B cell (primary cell): ENCODE measurements around the gene KCTD13.

Source experiments
- EZH2 ChIP-seq: IDR thresholded peaks from 2 replicates; pipeline ENCODE4 v1.6.1; 2012; ENCODE audit warnings: borderline replicate concordance, low read depth, mild to moderate bottlenecking, moderate library complexity, low read length; ENCODE audit not compliant: insufficient read depth, poor library complexity, severe bottlenecking
- TF ChIP-seq, protein P1 (sequence below): fragments of 200-600 bp; IDR thresholded peaks from one replicate; pipeline ENCODE4 v1.8.0; 2022; ENCODE audit warnings: antibody characterized with exemption, mild to moderate bottlenecking

- TF ChIP-seq EZH2: no peak
- TF ChIP-seq, protein P1, sequence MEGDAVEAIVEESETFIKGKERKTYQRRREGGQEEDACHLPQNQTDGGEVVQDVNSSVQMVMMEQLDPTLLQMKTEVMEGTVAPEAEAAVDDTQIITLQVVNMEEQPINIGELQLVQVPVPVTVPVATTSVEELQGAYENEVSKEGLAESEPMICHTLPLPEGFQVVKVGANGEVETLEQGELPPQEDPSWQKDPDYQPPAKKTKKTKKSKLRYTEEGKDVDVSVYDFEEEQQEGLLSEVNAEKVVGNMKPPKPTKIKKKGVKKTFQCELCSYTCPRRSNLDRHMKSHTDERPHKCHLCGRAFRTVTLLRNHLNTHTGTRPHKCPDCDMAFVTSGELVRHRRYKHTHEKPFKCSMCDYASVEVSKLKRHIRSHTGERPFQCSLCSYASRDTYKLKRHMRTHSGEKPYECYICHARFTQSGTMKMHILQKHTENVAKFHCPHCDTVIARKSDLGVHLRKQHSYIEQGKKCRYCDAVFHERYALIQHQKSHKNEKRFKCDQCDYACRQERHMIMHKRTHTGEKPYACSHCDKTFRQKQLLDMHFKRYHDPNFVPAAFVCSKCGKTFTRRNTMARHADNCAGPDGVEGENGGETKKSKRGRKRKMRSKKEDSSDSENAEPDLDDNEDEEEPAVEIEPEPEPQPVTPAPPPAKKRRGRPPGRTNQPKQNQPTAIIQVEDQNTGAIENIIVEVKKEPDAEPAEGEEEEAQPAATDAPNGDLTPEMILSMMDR: no peak
Measured at GRCh38 chr16:29868396-29869009, 57.5 kb downstream of the KCTD13 start.
